Adrenal gland (tissue), 5 donors: Measurements from ENCODE around the gene CYFIP1.

Source experiments
- POLR2A ChIP-seq, 2 donors: fragments of 450-650 bp; IDR thresholded peaks; one replicate each; pipeline ENCODE4 v1.6.1; 2017; ENCODE audit warnings: antibody characterized with exemption in 2 of 2, mild to moderate bottlenecking in 2 of 2, moderate library complexity in 1 of 2
- TF ChIP-seq, protein P1 (sequence below), 6 experiments: fragments of 450-650 bp in 4 of 6; fragments of 200-600 bp in 2 of 6; sonication (generic) in 1 of 6; IDR thresholded peaks; 1 replicate in 5 of 6; 2 replicates in 1 of 6; pipeline versions ENCODE4 v1.5.1 to v1.8.0; 2016 to 2021; ENCODE audit warnings: antibody characterized with exemption in 6 of 6, mild to moderate bottlenecking in 2 of 6, moderate library complexity in 1 of 6
- donor health status: DM: no; HTN: no; CAD: no.

- TF ChIP-seq, protein P1, sequence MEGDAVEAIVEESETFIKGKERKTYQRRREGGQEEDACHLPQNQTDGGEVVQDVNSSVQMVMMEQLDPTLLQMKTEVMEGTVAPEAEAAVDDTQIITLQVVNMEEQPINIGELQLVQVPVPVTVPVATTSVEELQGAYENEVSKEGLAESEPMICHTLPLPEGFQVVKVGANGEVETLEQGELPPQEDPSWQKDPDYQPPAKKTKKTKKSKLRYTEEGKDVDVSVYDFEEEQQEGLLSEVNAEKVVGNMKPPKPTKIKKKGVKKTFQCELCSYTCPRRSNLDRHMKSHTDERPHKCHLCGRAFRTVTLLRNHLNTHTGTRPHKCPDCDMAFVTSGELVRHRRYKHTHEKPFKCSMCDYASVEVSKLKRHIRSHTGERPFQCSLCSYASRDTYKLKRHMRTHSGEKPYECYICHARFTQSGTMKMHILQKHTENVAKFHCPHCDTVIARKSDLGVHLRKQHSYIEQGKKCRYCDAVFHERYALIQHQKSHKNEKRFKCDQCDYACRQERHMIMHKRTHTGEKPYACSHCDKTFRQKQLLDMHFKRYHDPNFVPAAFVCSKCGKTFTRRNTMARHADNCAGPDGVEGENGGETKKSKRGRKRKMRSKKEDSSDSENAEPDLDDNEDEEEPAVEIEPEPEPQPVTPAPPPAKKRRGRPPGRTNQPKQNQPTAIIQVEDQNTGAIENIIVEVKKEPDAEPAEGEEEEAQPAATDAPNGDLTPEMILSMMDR (IDR thresholded peaks at IDR 0.05): no peak
- TF ChIP-seq POLR2A (IDR thresholded peaks at IDR 0.05): no peak
Measured at GRCh38 chr15:22942306-22942855, 37.8 kb downstream of the CYFIP1 start.
